T-helper 1 cell treated with Interleukin-12 subunit alpha and Interleukin-12 subunit beta and Interleukin-4 antibody, amounts not matched to agents 30 ng/mL and 1 ng/mL, for 36 hours (primary cell): Measurements from ENCODE around the gene C15orf61. TPM values are rescaled to one million over a fixed set of nuclear protein-coding genes. Genes with fewer than 3 reads are reported as not detected.

Experiments
- intact Hi-C: fragments of 100-400 bp; cut with micrococcal nuclease; formaldehyde crosslinking; loops from one replicate; pipeline ENCODE4 v1.15.1; 2024
- total RNA-seq: library from RNA; stranded (reverse); gene quantifications from 2 replicates; pipeline ENCODE4 v1.2.3, GENCODE V29; 2022

C15orf61 gene
- total RNA-seq, 1 donor from 2014 or later: 4.1 TPM

- intact Hi-C loops: no loop called here
Measured at GRCh38 chr15:67548862-67549651, 28.1 kb downstream of the C15orf61 start.

GRCh38 chr15:67549736-67550135 lies 28.8 kb downstream of the C15orf61 start:
- intact Hi-C loops: no loop called here

DNA sequence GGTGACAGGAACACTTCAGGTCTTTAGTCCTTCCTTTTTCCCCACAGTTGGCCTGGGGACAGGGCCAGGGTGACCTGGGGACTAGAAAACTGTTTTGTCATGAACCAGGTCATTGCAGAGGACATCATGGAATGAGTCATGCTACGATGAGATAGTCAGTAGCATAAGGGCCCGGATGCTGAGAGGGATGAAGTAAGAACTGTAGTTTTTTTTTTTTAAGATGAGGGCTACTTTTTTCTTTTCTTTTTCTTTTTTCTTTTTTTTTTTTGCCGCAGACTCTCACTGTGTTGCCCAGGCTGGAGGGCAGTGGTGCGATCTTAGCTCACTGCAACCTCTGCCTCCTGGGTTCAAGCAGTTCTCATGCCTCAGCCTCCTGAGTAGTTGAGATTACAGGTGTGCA lies 29.6 kb downstream of the C15orf61 start:
- intact Hi-C loops: no loop called here

GRCh38 chr15:67551207-67551743 lies 30.3 kb downstream of the C15orf61 start:
- intact Hi-C loops: no loop called here

- intact Hi-C loops: no loop called here
Measured at GRCh38 chr15:67554580-67554979, 33.6 kb downstream of the C15orf61 start.

- intact Hi-C loops: no loop called here
Measured at GRCh38 chr15:67556976-67557570, 36.1 kb downstream of the C15orf61 start.

GRCh38 chr15:67558502-67558901 lies 37.6 kb downstream of the C15orf61 start:
- intact Hi-C loops: no loop called here

DNA sequence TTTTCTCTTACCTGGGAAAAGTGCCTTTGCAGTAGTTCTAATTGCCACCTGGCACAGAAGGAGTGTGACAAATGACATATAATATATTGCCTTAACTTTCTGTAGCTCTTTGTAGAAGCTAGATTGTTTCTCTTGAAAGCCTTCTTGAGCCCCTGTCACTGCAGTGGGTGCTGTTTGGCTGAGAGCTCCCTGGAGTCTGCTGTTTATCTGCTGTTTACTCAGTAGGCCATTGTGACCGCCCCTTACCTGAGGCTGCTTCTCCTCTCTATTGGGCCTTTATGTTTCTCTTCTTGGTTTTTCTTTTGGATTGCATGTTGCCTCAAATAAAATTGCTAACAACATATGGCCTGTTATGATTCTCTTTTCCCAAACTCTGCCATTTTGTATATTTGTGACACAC lies 38.2 kb downstream of the C15orf61 start:
- intact Hi-C loops: no loop called here

GRCh38 chr15:67559576-67559975 lies 38.6 kb downstream of the C15orf61 start:
- intact Hi-C loops: no loop called here

DNA sequence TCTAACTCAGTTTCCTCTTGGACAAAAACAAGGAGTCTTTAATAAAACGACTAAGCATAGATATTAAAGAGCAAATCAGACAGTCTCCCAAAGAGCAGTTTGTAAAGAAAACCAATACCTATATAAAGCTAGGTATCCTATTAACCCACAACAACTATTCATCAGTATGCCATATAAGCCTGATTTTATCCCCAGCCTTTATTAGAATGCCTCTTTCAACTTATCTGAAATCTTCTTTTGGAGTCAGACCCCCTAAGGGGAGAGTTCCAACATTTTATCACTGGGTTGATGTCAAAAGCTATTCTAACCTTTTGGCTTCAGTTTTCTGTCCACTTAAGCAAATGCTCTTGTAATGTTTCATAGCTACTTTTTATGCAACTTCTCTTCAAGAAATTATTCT lies 39.4 kb downstream of the C15orf61 start:
- intact Hi-C loops: no loop called here

DNA sequence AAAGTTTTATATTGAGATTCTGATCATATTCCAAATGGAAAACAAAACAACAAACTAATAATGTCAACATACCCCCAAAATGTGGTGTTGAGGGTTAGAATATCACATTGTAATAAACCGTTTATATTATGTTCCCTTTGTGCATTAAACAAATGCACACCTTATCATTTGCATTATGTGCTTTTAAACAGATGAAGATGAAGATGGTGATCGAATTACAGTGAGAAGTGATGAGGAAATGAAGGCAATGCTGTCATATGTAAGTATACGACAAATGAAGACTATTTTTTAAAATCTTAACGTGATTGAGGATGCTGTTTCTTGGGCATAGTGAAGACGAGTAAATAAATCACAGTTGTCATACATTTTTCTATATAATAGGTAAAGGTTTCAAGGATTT lies 42.2 kb downstream of the C15orf61 start:
- intact Hi-C loops: no loop called here

DNA sequence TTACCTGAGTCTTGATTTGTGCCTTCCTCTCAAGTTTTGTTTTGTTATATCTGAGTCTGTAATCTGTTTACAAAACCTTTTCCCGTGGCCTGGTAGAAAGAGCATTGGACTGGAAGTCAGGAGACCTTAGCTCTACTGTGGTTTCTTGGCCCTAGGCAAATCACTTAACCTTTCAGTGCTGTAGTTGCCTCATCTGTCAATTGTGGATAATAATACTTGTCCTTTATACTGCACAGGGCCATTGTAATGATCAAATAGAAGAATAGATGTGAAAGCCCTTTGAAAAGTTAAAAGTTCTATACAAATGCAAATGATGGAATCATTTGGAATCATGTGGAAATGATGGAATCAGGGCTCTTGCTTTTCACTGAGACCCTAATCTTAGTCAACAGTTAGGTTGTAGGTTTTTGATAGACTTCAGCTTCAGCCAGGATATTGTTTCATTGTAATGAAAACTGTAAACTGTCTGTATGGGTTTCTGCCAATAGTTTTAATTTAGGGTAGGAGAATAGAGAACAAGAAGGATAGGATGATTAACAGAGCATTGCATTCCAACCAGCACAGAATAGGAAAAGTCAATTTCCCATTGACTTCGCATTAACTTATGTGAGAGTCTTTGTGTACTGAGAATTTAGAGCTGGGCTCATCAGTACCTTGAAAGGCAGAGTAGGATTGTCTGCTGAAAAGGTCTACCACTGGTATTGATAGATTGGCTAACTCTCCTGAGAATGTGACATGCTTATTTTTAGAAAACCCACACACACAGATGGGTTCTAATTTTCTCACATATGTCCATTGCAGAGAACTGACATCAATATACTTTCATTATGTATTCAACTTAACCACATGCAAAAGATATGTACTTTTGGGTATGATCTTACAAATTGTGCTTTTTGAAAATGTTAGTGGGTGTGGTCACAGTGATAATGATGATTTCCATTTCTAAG lies 43.4 kb downstream of the C15orf61 start:
- intact Hi-C loops: no loop called here

GRCh38 chr15:67564968-67565345 lies 44.0 kb downstream of the C15orf61 start:
- intact Hi-C loops: no loop called here

DNA sequence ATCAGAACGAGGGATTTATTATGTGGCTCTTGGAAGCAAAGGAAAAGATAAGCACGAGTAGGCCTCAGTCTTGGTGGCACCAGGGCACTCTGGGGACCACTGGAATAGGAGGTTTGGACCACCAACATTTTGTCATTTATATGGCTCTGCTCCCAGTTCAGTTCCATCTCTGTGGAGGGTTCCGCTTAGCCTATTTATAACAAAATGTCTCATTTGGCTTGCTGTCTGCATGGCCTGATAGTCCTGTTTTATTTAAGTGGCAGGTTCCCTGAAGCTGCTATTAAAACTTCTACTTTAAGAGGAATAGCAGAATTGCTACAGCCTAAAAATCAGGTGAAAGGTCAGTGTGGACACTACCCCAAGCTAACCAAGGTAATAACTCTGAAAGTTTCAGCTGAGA lies 48.7 kb downstream of the C15orf61 start:
- intact Hi-C loops: no loop called here

DNA sequence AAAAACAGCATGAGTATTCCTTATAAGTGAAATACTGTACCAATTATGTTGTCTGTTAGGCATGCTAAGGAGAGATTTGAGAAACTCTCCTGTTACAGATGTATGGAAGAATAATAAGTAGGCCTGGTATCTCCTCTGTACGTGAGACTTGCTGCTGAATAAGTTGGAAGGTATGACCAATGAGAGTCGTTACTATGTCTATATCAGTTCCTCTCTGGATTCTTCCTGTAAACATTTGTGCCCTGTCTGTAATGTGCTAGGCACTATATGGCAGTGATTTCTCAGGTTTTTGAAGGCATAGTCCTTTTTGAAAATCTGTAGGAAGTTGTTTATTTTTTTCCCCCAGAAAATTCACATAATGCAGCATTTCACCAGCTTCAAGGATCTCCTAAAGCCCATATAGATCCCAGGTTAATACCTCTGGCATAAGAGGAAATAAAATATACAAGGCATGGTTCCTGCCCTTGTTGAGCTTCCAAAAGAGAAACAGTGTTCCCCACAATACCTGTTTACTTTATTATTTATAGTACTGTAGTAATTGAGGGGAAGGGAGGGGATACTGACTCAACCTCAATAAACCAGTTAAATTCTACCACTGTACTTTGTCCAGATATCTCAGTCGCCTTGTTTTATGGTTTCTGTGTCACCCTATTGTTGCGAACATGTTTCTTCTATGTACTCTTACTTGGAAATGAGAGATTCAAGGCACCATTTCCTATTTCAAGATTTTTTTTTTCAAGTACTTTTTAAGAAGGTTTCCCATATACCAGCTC lies 50.1 kb downstream of the C15orf61 start:
- intact Hi-C loops: no loop called here

DNA sequence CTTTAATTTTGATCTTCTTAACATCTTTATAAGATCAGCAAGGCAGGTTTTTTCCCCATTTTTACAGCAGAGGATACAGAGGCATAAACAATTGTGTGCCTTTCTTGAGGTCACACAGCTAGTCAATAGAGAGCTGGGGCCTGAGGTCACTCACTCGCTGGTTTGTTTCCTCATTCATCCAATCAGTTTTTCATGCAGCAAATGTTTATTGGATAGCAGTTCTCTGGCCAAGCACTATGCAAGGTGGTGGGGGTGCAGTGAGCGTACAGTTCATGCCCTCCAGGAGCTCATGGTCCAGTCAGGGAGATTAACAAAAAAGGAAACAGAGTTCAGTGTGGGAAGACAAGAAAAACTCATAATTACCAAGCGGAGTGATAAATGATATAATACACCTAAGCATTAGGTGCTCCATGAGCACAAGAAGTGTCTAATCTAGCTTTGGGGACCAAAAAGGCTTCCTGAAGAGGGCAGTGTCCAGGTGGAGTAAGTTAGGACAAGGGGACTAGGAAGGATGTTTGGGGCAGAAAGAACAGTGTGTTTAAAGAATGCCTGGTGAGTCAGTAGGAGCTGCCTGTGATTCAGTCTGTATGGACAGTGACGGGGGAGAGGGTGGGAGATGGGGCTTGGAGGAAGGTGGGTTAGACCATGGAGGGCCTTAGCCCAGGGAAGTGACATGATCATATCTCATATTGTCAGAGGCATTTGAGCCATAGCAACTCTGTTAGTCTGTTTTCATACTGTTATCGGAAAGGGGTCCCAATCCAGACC lies 50.9 kb downstream of the C15orf61 start:
- intact Hi-C loops: no loop called here

GRCh38 chr15:67573194-67573593 lies 52.3 kb downstream of the C15orf61 start:
- intact Hi-C loops: no loop called here

DNA sequence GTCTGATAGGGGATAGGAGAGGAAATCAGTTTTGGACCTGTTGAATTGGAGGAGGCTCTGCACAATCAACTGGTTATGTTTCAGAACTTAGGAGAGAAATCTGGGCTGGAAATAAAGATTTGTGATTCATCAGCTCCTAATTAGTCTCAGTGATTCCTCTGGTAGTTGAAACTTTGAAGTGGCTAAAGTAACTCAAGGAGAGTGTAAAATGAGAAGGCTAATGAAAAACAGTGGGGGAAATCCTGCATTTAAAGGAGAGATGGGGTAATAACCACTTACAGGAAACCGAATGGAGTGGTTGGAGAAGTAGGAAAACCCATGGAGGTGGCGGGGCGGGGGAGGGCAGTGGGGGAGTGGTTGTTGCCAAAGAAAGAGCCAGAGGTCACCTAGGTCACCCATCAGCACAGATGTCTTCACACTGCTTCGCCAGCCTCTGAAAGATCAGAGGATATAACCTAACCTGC lies 54.1 kb downstream of the C15orf61 start:
- intact Hi-C loops: no loop called here

- intact Hi-C loops: no loop called here
Measured at GRCh38 chr15:67578020-67578600, 57.2 kb downstream of the C15orf61 start.

DNA sequence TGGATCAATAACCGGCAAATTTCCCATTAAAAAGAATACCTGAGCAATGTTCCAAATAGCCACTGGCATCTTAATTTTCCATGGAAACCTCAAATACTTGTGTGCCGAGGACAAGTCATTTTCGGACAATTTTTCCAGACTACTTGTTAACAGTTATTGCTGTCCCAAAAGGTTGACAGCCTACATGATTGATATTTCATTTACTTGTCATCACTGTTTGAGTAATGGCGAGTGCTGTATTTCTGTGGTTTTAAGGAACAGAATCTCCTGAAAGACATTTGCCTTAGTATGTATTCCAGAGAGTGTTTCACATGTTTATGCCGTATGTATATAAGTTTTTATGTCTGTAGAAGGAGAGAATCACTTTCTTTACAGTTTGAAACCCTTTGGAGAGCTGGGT lies 58.2 kb downstream of the C15orf61 start:
- intact Hi-C loops: no loop called here
